WI38 (cell line): ENCODE measurements around the gene MEA1.
A peak's percentile ranks its signal among the peaks of the same experiment; 100 is the strongest.

Experiments used
- H3K4me3 ChIP-seq: 2 replicates; pipeline ENCODE4 v1.5.1; 2011; ENCODE audit warnings: low read depth, mild to moderate bottlenecking, control low read depth, low read length
- TF ChIP-seq, protein P1 (sequence below): IDR thresholded peaks from 2 replicates; pipeline ENCODE4 v1.5.1; 2012; ENCODE audit warnings: low read depth, mild to moderate bottlenecking, control low read depth, low read length

The MEA1 gene

DNA sequence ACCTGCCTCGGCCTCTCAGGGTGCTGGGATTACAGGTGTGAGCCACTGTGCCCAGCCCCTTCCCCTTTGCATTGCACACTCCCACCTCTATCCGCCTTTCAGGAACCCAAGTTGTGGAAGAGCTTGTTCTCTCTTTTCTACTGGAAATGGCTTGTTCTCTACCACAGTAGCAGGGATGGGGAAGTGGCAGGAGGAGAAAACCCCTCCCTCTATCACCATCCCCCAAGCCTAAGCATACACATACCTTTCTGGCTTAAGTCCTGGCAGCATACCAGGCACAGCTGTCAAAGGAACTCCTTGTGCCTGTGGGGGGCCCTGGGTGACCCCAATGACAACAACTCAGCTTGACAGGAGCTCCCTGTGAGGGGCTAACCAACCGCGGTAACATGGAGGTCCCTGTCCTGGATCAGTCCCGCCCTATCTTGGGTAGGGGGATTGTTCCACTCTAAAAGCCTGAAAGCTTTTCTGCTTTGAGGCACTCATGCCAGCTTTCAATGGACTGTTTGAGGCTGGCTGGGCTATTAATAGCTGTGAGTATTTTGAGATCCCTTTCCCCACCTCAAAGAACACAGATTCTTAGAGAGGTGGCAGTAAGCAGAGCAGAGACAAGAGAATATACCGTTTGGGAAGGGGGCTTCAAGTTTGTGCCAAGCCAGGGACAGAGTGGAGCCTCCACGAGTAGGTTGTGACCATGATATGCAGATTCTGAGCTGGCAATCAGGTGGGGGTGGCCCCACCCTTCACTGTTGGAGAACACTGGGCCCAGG is 2.6 kb upstream of the MEA1 start:
- TF ChIP-seq, protein P1, sequence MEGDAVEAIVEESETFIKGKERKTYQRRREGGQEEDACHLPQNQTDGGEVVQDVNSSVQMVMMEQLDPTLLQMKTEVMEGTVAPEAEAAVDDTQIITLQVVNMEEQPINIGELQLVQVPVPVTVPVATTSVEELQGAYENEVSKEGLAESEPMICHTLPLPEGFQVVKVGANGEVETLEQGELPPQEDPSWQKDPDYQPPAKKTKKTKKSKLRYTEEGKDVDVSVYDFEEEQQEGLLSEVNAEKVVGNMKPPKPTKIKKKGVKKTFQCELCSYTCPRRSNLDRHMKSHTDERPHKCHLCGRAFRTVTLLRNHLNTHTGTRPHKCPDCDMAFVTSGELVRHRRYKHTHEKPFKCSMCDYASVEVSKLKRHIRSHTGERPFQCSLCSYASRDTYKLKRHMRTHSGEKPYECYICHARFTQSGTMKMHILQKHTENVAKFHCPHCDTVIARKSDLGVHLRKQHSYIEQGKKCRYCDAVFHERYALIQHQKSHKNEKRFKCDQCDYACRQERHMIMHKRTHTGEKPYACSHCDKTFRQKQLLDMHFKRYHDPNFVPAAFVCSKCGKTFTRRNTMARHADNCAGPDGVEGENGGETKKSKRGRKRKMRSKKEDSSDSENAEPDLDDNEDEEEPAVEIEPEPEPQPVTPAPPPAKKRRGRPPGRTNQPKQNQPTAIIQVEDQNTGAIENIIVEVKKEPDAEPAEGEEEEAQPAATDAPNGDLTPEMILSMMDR, result no peak
- H3K4me3 ChIP-seq, result no peak overlapping the region

DNA sequence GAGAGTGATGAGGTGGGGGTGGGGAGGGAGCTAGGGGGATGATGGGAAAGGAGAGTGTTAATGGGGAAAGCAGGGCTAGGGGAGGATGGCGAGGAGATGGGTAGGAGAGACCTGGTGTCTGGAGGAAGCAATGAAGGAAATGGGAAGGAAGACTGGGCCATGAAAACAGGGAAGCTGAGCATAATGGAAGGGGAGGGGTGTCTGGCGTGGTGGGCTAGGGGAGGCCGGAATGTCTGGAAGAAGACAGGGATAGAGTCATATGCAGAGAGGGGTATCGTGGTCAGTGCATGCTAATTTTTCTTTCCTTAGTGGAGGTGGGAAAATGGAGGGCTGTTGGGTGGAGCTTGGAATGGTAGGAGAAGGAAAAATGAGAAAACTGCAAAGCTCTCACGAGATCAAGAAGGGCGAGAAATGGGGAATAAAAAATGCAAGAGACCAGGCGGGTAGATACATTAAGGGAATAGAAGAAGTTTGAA is 726 bp upstream of the MEA1 start:
- peak overlapping the region; percentile 92 for H3K4me3 ChIP-seq
- TF ChIP-seq, protein P1, result no peak

DNA sequence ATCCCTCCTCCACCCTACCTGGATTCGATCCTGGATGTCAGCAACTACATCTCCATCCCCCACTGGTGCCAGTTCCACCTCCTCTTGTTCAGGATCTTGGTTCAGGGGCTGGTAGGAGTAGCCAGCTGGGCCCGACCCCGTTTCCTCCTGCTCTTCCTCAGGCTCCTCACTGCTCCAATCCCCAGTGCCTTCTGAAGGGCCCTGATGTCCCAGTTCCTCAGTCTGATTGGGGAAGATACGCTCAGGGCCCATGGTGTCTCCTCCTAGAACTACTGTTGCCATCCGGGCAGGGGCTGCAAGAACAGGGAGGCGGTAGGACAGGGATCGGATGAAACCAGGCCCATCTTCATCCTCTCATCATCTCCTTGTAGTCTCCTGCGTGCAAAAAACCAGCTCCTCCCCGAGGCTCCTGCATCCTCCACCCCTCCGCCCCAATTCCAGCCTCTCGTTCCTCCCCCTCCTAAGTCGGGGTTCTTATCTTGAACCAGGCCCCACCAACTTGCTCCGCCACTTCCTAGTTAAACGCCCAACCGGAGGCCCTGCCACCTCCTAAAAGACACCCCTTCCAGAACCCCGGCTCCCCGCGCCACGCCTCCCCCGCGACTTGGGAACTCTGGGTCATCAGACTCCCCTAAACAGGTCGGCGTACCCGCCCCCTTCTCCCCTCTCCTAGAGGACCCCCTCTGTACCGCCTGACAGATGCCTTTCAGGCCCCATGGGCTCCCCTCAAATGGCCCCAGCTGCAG is 476 bp downstream of the MEA1 start:
- TF ChIP-seq, protein P1, result no peak

DNA sequence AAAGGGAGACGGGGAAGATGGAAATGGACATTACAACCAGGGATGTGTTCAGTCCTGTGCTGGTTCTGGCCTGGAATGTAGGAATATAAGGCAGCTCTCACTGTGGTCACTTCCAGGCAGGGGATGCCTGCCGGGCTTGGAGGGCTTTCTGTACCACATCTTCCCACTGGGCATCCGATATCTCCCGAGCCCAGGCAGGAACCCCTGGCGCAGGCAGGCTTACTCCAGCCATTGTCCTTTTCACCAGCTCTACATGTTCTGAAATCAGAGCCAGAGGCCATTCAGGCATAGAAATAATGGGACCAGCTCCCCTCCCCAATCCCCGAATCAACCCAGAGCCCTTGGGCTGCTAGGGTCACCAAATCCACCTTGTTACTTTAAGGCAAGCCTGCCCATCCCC is 1.4 kb downstream of the MEA1 start:
- TF ChIP-seq, protein P1, result no peak
- H3K4me3 ChIP-seq, result peak overlapping the region; percentile 78

More for the DNA sequence above, 476 bp downstream of the MEA1 start:
- peak overlapping the region; percentile 78 for H3K4me3 ChIP-seq

DNA sequence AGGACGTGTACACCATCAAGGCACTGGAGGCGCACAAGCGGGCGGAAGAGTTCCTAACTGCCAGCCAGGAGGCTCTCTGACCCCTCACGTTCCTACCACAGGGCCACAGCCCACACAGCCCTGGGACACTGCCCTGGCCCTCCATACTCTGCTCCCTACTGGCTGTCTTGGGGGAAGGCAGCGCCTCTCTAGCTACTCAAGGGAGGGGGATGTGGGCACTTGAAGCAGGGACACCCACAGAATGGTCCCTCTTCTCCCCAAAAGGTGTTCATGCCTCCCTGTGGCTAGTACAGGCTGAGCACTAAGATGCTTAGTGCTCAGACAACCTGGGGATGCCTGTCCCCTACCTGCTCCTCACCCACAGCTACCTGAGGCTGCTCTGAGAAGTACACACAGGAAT is 2.5 kb downstream of the MEA1 start:
- no peak overlapping the region for H3K4me3 ChIP-seq
- TF ChIP-seq, protein P1, result no peak

DNA sequence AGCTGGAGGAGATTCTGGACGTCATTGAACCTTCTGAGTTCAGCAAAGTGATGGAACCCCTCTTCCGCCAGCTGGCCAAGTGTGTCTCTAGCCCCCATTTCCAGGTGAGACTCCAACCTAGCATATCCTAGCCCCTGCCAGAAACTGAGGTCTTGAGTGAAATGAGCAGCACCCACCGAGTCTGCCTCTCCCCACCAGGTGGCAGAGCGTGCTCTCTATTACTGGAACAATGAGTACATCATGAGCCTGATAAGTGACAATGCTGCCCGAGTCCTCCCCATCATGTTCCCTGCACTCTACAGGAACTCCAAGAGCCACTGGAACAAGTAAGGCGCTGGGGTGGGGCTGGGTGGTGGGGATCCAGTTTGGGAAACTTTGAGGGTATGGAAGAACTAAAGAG is 4.6 kb downstream of the MEA1 start:
- H3K4me3 ChIP-seq, result no peak overlapping the region
- TF ChIP-seq, protein P1, result peak; percentile 40

DNA sequence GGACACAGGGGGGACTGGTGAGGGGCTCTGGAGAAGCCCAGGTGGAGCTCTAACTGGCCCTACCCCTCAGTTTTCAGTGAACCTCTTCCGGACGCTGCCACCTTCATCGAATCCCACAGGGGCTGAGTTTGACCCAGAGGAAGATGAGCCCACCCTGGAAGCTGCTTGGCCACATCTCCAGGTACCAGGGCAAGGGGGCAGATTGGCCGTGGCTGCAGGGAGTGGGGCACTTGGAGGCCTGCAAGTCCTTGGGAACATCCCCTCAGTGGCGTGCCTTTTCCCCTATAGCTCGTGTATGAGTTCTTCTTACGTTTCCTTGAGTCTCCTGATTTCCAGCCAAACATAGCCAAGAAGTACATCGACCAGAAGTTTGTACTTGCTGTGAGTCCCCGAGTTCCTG is 6.6 kb downstream of the MEA1 start:
- H3K4me3 ChIP-seq, result no peak overlapping the region
- TF ChIP-seq, protein P1, result no peak
